ENCODE results near the gene DACH1.

DNA sequence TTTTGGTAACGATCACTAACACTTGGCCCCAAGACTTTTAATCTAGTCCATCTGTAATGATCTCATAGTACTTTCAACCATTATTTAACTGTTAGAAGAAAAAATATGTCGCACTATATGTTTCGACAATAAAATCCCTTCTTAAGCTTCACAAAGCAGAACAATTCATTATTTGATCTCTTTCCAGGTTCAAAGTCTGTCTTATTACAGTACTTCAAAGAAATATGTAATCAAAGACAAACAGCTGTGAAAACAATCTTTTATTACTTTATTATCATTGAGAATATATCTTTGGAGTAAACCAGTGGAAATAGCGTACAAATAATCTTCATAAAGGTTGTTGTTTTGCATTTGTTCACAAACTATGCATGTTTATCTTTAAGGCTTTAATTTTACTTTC is 93.5 kb downstream of the DACH1 start:
- TF ChIP-seq POLR2A (IDR thresholded peaks at IDR 0.05; ENCODE audit: control extremely low read depth in 1 of 2, low read depth in 2 of 2, low read length in 2 of 2) (no peak), EZH2 (IDR thresholded peaks at IDR 0.05; ENCODE audit: low read depth, low read length, severe bottlenecking) (no peak), EP300 (IDR thresholded peaks at IDR 0.05; ENCODE audit: borderline replicate concordance in 1 of 2, low read depth in 2 of 2, low read length in 2 of 2) (no peak), JUN (IDR thresholded peaks at IDR 0.05; ENCODE audit: low read depth, low read length) (no peak)

Measured in H1 (cell line).